GM13977 (cell line): ENCODE data around the gene SCEL.

ENCODE experiments used
- DNase-seq: peaks from one replicate; pipeline ENCODE4 v3.0.0; 2012; ENCODE audit warnings: low spot score
- in situ Hi-C: fragments of 300-500 bp; cut with MboI; formaldehyde crosslinking; loops from one replicate; pipeline ENCODE4 v1.12.0; 2022; ENCODE audit warnings: low sequenced_read_pairs, low pct_unique_long_range_greater_than_20kb, mixed read lengths, inconsistent platforms; ENCODE audit not compliant: unreplicated experiment
- TF ChIP-seq, protein P1 (sequence below): IDR thresholded peaks from 2 replicates; pipeline ENCODE4 v1.5.1; 2012; ENCODE audit warnings: mild to moderate bottlenecking, control low read depth; ENCODE audit not compliant: insufficient read depth; ENCODE audit errors: extremely low read depth, missing control alignments

SCEL gene

DNA sequence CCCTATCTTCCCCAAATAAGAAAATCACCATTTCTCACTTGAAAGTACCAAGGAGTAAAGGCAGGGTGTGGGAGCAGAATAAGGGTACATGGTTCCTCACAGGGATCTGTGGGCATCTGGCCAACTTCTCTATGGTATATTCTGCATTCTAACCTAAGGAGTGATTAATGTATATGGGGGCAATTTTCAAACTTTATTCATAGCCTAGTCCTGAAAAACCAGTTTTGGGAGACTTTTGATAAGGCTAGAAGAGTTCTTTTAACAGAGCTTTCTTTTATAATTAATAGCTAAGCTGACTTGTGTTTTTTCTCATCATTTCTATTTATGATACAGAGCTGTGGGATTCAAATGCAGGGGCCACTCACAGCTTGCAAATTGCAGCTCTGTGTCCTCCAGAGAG, 852 bp downstream of the SCEL start:
- in situ Hi-C loops = no loop called here
- TF ChIP-seq, protein P1, sequence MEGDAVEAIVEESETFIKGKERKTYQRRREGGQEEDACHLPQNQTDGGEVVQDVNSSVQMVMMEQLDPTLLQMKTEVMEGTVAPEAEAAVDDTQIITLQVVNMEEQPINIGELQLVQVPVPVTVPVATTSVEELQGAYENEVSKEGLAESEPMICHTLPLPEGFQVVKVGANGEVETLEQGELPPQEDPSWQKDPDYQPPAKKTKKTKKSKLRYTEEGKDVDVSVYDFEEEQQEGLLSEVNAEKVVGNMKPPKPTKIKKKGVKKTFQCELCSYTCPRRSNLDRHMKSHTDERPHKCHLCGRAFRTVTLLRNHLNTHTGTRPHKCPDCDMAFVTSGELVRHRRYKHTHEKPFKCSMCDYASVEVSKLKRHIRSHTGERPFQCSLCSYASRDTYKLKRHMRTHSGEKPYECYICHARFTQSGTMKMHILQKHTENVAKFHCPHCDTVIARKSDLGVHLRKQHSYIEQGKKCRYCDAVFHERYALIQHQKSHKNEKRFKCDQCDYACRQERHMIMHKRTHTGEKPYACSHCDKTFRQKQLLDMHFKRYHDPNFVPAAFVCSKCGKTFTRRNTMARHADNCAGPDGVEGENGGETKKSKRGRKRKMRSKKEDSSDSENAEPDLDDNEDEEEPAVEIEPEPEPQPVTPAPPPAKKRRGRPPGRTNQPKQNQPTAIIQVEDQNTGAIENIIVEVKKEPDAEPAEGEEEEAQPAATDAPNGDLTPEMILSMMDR = no peak
- DNase-seq = no peak

GRCh38 chr13:77537289-77537919, 1.9 kb downstream of the SCEL start:
- no peak for DNase-seq
- TF ChIP-seq, protein P1 = no peak
- in situ Hi-C loops = no loop called here

DNA sequence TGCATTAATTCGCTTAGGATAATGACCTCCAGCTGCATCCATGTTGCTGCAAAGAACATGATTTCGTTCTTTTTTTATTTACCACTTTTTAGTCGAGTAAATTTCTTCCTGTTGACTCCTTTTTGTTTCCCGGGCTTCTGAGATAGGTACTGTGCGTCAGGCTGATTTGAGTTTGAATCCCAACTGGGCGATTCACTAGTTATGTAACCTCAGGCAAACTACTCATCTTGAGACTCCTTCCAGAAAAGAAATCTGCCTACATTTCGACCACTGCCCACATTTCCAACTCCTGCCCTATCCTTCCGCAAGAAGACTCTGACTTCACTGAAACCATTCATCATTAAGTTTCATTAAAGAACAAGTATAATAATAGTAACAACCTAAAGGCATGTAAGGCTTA, 8.2 kb downstream of the SCEL start:
- TF ChIP-seq, protein P1 = no peak
- DNase-seq = no peak
- in situ Hi-C loops = no loop called here

DNA sequence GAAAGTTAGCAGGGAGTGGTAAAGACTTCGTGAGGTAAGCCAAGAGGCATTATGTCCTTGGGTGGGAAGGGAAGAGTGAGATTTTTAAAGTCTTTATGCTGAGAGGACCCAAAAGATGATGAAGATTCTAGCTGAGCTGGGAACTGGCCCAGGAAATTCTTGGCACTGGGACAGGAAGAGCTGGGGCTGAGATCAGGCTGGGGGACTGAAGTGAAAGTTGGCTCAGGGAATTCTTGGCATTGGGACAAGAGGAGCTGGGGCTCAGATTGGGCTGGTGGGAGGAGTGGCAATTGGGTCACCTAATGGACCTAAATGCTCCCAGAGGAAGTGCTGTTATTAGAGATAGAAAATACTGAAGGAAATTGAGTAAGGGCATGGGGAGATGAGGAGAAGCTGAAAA, 8.8 kb downstream of the SCEL start:
- TF ChIP-seq, protein P1 = no peak
- DNase-seq = no peak
- in situ Hi-C loops = no loop called here

GRCh38 chr13:77544758-77545338, 9.3 kb downstream of the SCEL start:
- peak; percentile 23 for DNase-seq
- in situ Hi-C loops = no loop called here
- TF ChIP-seq, protein P1 = no peak

GRCh38 chr13:77545626-77546412, 10.3 kb downstream of the SCEL start:
- in situ Hi-C loops = no loop called here
- TF ChIP-seq, protein P1 = no peak
- DNase-seq = no peak
